CD4-positive, alpha-beta T cell treated with Interleukin-12 subunit alpha and Interleukin-12 subunit beta, for 1 hour (primary cell): ENCODE data around the gene DOCK4.

Experiments
- DNase-seq: peaks from one replicate; pipeline ENCODE4 v3.0.0-alpha.2; 2020

DOCK4 gene

DNA sequence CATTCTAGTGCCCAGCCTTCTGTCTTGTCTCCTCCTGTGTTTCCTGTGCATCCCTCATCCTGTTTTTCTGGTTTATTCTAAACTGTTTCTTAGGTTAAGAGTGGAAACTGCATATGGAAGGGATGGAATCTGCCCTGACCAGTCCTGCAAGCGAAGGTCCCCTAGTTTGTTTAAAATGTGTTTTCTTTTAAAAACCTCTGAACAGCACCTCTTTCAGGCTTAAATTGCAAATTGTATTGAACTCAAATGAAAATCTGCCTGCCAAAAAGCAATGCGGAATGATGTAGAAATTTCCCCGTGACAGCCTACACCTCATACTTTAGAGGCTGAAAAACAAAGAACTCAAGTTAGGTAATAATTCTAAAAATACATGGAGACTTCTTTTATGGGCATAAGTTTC is 421.1 kb downstream of the DOCK4 start:
- DNase-seq: no peak

DNA sequence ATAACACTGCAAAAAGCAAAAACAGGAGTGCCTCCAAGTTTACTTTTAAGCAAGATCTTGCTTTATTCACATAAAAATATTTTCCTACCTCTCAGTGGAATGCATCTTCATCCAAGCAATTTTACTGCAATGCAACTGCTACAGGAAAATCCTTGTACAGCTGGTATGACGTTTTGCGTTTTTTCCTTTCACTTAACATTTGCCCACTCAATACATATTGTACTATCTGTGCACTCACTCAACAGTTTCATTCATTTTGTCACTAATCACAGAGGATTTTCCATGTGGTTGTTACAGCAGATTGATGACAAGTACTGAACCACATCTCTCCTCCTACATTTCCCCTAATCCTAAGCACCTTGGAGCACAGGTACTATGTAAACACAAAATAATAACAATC is 421.9 kb downstream of the DOCK4 start:
- no peak for DNase-seq

DNA sequence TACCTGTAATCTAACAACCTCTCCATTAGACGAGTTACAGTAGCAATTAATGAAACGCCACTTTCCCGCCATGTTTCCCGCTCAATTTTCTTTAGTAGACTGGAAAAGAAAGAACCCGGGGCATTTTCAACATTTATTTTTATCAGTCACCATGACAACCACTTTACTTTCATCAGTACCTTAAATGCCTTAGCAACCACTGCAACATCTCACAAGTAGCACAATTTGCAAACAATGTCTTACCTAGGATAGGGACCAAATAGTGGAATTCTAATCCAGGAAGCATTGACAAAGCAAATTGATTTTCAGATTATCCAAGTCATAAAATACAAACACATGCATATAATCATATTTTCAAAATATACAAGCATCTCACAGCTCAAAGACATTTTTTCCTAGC is 422.3 kb downstream of the DOCK4 start:
- DNase-seq: no peak

DNA sequence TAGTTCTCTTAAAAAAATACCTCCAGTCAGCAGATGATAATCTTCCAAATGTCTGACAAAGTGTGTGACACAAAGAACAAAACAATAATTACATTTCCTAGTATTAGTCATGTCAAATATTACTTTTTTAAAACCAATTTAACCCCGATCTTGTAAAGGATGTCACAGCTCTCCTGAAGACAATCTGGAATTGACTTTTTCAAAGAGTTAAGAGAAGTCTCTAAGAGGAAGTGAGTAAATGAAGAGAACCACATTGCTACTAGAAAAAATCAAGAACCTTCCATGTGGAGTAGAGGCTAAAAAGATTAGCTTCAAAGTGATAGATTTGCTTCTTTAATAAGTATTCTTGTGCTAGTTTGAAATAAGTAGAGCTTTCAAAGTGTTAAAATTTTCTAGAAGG is 425.7 kb downstream of the DOCK4 start:
- no peak for DNase-seq

DNA sequence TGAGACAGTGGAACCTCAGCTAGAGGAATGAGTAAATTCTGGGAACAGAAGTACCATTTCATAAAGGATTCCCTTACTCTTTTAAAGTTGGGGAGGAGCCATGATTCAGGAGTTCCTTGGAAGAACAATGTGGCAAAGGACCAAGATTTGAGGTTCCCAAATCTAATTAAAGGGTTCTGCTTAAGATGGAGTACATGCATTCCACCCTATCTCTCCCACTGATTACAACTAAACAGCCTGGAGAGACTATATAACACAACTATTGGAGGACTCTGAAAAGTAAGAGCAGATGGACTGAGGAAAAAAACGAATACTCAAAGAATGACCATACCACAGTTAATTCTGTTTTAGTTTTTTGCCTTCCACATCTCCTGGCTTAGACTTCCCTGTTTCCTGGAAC is 431.0 kb downstream of the DOCK4 start:
- no peak for DNase-seq

DNA sequence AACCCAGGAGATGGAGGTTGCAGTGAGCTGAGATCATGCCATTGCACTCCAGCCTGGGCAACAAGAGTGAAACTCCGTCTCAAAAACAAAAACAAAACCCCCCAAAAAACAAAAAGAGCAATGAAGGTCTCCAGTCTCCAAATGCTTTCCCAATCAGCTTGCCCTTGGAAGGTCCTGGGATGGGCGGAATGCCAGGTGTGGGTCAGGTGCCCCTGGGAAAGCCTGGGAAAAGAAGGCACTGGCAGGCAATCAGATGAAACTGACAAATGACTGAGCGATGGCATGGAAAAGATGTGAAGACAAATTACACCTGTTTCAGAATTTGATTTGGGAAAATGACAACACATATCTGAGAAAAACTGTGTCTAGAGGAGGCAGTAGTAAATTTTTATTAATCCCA is 433.5 kb downstream of the DOCK4 start:
- no peak for DNase-seq

DNA sequence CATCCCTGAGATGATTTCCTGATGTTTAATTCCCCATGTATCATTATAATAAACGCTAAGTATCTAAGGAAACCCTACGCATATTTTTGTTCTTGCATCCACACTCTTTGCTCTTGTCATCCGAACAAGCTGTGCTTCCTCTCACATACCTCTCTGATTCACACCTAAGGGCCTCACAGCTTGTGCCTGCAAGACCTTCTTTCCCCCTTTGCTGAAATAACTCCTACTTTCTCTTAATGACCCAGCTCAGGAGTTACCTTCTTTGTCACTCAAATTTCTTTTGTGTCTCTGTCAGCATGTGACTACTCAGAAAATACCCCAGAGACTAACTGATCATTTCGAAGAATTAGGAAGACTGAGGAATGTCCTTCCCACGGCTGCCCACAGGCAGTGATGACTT is 434.6 kb downstream of the DOCK4 start:
- DNase-seq: no peak

DNA sequence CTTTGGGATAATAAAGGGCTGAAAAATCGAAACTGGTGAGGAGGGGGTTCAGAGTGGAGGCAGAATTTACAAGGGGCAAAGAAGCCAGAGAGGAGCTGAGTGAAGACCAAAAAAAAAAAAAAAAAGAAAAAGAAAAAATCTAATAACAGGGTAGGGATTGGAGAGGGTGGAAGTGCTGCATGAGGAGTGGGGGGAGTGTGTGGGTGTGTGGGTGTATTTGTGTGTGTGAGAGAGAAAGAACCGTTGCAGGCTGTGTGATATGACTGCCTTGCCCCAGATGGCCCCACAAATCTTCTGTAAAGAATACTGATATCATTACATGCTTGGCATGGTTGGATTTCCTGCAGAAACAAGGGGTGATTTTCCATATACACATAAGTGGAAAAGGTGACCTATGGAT is 436.1 kb downstream of the DOCK4 start:
- DNase-seq: no peak

DNA sequence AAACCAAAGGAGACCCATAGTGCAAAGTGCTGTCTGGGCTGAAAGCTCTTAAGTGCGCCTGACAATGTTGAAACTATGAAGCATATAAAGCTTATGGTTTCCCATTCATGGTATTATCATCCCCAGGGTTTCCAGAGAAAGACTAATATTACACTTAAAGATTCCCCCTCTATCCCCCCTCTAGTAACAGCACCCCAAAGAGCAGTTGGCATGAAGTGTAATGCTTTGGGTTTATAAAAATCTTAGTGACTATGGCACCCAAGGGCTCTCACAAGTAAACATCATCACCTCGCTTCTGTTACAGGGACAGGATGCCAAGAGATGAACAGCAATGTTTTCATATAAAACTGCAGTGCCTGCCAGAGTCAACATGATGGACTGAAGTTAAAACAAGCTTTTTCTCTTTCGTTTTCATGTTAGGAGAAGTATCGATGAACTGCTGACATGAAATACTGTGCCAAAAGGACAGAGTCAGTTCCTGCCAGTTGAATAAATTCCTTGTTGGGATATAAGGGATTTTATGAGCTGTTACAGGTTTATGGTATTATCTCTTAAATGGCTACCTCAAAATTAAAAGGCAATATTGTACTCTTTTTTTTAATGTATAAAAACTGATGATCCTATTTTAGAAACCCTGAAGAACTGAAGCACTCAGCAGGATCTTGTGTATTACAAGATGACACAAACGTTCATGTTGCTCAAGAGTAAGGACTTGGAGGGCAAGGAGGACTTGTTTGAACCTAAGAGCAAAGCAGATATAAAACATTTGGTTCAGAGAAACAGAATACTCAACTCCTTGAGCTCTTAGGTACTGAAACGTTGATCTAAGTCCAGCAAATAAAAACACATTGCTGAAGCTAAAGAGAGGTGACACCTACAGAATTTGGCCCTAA is 440.2 kb downstream of the DOCK4 start:
- DNase-seq: no peak

DNA sequence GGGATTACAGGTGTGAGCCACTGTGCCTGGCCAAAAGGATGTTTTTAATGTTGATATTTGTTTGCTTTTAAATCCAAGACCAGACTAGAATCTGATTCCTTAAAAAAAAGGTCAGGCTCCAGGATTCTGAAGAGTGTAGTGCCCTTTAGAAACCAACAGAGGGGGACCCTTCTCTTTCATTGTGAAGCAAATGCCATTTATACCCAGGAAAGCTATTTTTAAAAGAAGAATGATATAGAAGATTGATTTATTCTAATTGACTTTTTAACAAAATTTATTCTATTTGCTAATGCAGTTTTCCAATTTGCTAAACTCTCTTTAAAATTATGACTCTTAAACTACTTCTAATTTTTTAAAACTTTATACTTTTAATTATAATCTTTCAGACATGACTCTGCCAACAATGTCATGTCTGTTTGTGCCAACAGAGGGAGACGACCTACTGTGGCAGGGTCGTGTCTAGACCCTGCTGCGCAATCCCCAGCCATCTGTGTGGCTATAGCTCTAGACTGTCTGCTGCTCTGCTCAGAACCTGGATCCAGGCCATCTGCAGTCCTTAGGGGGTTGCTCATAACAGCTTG is 442.9 kb downstream of the DOCK4 start:
- no peak for DNase-seq

DNA sequence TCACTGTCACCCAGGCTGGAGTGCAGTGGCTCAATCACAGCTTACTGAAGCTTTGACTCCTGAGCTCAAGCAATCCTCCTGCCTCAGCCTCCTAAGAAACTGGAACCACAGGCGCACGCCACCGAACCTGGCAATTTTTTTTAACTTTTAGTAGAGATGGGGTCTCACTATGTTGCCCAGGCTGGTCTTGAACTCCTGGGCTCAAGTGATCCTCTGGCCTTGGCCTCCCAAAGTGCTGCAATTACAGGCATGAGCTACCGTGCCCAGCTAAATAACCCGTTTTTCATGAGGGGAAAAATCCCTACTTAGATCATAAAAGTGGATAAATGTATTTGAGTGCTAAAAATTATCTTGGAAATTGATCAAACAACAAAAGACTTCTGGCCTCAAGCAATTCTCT is 443.4 kb downstream of the DOCK4 start:
- DNase-seq: no peak

DNA sequence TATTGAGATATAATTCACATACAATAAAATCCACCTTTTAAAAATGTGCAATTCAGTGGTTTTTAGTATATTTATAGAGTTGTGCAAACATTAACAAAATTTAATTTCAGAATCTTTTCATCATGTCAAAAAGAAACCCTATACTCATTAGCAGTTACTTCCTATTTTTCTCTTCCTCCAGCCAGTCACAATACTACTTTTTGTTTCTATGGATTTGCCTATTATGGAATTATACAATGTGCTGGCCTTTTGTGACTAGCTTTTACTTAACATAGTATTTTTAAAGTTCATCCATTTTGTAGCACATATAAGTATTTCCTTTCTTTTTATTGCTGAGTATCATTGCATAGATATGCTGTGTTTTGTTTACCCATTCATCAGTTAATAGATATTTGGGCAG is 444.0 kb downstream of the DOCK4 start:
- no peak for DNase-seq

DNA sequence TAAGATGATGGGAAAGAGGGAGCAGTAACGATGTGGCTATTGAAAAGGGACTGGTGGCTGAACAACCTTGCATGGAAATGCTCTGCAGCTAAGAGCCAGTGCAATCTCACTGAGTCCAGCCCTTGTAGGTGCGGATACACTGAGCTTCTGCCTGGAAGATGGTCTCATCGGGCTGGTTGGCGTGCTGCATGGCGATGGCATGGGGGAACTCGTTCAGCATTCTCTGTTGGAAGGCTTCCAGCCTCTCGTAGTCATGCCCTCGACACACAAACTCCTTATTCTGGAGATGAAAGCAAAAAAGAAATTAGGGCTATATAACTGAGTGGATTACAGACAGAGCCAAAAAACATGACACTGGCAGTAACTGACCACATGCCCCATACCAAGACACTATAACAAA is 446.2 kb downstream of the DOCK4 start:
- DNase-seq: no peak

DNA sequence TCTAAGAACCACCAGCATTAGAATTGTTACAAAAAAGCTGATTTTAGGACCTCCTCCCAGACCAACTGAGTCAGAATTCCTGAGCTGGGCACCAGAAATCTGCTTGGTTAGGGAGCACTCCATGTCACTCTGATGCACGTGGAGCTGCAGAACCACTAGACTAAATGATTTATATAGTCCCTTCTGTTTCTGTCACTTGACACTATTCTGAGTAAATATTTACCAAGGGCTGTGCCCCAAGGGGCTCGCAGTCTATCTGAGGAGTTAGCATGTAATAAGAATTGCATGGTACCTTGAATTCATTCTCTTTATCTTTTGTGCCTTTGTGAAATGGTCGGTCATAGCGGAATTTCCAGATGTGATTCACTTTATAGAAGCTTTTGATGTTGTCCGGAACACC is 447.9 kb downstream of the DOCK4 start:
- DNase-seq: no peak

DNA sequence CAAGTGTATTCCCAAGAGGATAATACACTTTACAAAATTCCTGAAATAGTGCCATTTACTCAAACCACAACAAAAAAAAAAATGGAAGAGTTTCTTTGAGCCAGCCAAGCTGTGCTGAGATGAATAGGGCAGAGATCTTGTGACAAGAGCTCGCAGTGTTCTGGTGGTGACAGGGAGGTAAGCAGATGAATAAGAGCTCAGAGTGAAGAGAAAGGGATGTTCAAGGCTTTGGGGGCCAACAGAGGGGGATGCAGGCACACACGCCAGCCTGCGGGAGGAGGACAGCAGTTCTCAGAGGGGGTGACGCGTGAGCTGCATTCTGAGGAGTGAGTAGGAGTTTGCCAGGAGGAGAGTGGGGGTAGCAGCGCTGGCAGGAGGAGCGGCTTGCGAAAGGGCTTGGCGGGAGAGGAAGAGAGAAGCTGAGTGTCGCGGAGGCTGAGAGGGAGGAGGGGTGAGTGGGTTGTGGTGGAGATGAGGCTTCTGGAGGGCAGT is 449.5 kb downstream of the DOCK4 start:
- DNase-seq: no peak

DNA sequence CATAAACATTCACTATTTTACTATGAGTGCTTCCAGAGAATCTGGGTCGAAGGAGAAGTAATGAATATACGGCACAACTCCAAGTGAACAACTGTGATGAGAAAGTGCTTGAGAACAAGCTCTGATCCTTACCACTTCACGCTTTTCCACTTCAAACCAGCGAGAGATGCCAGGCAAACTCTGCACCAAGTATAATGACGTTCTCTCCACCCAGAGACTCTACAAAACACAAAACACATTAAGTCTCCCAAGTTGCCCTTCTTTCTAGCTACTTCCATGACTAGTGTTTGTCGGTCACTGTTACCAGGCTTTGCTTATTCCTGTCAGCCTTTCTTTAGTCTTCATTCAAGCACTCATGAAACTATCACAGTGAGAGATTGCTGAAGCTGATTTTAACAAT is 450.8 kb downstream of the DOCK4 start:
- DNase-seq: no peak

DNA sequence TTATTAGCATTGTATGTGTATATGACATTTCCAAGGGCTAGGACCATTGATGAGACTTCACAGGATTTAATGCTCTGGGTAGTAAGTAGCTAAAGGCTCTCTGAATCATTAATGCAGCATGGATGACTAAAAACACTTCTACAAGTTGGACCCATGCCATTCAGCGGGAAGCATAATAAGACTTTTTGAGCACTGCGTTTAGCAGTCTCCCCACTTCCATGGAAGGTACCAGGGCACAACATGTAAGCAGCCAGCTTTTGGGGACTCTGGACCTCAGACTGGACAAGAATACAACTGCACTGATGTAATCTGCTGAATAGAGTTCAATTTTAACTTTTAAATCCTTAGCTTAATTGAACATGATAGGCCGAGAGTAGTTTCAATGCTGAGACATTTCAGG is 452.2 kb downstream of the DOCK4 start:
- DNase-seq: no peak

DNA sequence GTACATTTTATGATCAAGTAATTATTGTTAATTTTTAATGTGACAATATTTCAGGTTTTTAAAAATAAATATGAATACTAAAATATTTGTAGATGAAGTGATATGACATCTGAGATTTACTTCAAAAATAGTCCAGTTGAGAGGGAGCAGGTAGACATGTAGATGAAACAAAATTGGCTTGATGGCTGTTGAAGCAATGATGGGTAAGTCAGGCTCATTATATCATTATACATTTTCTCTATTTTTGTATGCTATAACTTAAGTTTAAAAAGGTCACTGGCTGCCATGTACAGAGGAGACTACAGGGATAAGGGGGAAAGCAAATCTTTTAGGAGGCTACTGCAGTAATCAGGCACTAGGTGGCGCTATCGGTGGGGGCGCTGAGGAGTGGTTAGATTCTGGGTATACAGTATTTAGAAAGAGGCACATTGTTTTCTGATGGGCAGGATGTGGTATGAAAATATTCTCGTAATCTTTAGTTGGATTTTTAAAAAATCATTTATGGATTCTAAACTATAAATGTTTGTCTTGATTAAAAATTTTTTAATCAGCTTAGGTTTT is 454.1 kb downstream of the DOCK4 start:
- peak; percentile 43 for DNase-seq

DNA sequence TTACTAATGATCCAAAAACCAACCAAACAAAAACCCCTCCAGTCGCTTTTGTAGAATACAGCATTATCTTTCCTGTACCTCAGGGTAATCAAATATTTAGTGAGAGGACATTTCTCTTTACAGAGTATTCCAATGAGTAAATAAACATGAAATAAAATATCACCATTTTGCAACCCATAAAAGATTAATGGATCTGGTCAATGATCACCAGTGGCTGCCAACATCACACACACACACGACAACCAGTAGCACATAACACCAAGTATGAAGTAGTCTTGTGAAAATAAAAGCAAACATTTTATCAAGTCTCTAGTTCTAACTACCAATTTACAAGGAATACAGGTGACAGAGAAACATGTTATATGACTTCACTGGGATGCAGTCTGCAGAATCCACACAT is 455.3 kb downstream of the DOCK4 start:
- DNase-seq: no peak

DNA sequence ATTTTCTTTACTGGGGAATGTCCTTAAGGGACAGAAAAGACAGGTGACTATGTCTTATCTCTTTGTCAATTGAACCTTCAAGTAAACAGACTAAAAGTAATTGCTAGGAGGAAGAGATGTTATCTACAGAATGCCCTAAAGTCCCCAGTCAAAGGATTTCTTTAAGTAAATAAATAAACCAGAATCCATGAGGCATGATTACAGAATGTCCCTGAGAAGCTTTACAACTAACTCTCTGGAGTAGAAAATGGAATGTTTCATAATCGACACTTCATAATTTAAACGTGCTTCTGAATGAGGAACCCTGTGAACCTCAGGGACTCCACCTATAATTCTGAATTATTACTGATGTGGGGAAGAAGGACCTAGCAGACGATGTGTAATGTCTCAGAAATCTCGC is 456.0 kb downstream of the DOCK4 start:
- DNase-seq: no peak

DNA sequence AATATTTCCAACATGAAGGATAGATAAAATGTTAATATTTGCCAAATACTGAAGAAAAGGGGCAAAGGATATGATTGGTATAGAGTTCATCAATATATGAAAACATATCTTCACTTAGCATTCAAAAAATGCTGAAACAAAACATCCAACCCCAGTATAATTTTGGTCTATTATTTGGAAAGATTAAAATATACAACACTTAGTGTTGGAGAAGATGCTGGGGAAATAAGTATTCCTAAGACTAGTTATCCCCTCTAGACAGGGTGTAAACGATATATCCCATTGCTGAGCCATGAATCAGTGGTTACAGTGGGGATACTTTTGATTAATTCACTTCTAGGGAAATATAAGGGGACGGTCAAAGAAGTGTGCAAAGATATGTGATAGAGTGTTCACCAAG is 456.6 kb downstream of the DOCK4 start:
- DNase-seq: no peak

DNA sequence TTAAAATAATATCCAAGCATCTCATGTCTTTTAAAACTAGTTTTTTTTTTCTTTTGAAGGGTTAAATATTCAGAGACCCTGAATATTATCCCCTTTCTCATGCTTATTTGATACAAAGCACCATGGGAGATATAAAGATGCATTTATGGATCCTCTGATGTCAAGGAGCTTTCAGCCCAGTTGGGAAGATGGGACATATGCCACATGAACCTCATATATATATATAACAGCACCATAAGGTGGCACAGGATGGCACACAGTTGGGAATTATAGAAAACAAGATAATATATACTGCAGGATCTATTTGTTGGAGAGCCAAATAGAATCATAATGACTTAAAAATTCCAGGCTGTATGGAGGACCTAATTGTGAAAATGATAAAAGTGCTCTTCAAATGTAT is 458.5 kb downstream of the DOCK4 start:
- DNase-seq: no peak

DNA sequence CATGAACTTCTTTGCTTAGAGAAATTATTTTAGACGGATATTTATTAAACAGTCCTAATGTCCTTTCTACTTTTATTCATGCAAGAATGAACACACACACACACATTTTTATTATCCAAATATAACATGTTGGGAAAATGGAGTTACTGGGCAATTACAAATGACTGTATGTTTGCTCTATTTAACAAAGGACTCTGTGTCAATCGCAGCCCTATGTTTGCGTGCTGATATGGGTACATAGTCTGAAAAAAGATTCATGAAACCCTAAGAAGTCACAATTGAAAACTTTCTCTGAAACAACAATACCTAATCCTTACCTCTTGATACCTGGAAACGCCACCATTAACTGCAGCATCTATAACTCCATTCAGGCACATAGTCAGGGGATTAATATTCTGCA is 459.2 kb downstream of the DOCK4 start:
- no peak for DNase-seq

DNA sequence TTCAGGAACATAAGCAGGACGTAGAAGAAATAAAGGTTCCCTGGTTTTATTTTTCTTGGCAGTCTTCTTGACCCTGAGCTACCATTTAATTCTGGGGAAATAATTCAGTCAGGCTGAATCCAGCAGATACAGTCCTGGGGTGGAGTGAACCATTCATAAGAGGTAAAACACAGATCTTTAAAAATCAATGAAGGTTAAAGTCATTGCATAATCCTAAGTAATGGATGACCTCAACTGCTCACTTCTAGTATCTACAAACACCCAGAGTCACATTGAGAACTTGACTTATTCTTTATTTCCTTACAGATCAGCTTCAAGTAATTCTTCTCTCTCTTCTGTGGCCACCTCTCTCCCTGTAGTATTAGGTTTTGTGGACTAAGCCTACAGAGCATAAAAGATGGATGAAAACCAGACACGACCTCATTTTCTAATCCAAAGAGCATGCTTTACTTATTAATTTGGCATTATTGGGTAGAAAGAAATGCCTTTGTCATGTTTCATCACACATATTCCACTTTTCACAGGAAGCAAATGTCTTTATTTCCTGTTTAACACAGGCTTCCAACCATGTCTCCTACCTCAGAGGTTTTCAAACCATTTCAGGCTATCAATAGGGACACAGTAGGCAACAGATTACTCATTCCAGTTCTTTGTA is 461.6 kb downstream of the DOCK4 start:
- no peak for DNase-seq
